HG03558 (cell line): Measurements from ENCODE around the gene CROCC.
"Not testable (repeated sequence)": the region's sequence is repeated elsewhere in the genome, so short reads cannot be mapped to it uniquely, and the experiment has no call there.

Experiments
- ATAC-seq: cut with Tn5 transposase; IDR thresholded peaks from one replicate; pipeline ENCODE4 v1.9.1; 2021; ENCODE audit warnings: moderate number of reproducible peaks; ENCODE audit not compliant: unreplicated experiment; ENCODE audit errors: extremely low read depth

Gene CROCC

DNA sequence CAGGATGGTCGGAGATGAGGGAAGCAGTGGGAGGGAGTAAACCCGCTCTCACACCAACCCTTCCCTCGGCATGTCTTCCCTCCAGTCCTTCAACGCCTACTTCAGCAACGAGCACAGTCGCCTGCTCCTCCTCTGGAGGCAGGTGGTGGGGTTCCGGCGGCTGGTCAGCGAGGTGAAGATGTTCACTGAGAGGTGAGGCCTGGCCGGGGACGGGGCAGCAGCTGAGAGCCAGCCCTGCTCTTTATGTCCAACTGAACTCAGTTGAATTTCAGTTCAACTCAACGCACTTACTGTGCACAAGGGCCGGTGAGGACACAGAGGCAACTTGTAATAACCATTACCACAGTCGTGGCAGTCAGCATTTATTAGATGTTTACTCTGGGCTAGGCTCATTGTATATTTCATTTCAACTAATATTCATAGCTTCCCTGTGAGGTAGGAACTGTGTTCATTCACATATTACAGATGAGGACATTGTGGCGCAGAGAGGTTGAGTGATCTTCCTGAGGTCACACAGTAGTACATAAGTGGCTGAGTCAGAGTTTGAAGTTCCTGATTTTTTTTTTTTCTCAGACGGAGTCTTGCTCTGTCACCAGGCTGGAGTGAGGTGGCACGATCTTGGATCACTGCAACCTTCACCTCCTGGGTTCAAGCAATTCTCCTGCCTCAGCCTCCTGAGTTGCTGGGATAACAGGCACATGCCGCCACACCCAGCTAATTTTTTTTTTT, 9.6 kb downstream of the CROCC start:
- ATAC-seq: not testable (repeated sequence)

DNA sequence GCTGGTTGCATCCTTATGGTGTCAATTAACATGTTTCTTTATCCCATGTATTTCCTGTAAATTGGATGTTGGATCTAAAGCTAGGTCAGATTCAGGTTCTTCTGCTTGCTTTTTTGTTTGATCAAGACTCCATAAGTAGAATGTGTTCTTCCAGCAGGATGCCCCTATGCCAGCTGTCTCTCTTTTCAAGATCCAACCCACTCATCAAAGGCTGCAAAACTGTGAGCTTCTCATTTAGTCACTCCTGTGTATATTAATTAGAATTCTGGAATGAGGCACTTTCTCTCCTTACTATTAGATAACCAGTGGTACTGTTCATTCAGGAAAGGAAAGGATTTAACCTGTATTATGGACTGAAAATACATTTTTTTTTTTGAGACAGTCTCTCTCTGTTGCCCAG, 12.2 kb downstream of the CROCC start:
- ATAC-seq: not testable (repeated sequence)

DNA sequence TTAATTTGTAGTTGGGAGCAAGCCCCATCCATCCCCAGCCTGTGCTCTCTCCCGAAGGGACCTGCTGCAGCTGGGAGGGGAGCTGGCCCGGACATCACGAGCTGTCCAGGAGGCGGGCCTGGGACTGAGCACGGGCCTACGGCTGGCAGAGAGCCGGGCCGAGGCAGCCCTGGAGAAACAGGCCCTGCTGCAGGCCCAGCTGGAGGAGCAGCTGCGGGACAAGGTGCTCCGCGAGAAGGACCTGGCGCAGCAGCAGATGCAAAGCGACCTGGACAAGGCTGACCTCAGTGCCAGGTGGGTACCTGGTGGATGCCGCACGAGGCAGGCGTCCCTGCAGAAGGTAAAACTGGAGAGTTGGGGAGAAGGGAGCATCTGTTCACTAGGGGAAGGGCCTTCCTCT, 14.8 kb downstream of the CROCC start:
- ATAC-seq: not testable (repeated sequence)

DNA sequence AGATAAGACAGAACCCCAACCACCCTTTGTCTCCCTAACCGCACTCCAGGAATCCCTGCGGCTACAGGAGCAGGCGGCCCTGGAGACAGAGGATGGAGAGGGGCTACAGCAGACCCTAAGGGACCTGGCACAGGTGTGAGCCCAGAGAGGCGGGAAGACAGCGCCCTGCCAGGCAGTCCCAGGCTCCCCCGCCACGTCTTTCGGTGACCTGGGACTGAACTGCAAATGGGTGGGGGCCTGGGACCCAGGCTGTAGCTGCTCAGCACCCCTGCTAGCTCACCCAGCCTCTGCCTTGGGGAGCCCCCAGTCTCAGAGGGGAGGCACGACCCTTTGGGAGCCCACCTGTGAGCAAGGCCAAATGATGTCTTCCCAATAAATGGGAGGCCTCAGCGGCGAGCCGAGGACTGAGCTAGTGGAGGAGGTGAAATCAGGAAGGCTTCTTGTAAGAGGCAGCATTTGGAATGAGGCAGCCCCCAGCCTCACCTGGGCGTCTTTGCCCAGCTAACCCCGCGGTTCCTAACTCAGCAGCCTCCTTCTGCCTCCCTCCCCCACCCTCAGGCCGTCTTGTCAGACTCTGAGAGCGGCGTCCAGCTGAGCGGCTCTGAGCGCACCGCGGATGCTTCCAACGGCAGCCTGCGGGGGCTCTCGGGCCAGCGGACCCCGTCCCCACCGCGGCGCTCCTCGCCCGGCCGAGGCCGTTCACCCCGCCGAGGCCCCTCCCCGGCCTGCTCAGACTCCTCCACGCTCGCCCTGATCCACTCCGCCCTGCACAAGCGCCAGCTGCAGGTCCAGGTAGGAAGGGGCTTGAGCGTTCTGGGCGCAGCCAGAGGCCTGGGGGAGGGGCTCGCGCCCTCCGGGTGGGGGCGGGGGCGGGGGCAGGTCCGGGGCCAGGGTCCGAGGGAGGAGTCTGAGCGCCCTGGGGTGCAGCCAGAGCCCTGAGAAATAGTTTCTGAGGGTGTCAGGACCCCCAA, 16.9 kb downstream of the CROCC start:
- no peak for ATAC-seq

DNA sequence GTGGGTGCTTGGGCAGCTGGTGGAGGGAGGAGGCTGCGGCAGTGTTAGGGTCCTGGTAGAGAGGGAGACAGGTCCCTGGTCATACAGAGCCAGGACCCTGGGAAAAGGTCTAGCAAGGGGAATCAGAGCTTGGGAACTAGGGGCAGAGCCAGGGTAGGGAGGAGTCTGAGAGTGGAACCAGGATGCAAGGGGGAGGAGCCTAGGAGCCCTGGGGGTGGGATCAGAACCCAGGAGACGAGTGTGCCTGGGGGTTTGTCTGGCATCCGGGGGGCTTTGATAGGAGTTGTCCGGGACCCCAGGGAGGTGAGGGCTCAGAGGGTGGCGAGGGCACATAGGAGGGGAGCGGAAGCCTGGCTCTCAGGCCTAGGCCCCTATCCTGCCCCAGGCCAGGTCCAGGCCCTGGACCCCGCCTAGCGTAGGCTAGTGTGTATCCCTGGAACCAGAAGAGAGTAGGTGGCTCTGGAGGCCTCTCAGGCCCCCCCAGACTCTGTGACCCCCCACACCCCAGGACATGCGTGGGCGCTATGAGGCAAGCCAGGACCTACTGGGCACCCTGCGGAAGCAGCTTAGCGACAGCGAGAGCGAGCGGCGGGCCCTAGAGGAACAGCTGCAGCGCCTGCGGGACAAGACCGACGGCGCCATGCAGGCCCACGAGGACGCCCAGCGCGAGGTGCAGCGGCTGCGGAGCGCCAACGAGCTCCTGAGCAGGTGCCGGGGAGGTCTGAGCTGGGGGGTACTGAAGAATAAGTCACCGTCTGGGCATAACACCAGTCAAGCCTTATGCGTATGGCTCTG, 17.9 kb downstream of the CROCC start:
- ATAC-seq: not testable (repeated sequence)

DNA sequence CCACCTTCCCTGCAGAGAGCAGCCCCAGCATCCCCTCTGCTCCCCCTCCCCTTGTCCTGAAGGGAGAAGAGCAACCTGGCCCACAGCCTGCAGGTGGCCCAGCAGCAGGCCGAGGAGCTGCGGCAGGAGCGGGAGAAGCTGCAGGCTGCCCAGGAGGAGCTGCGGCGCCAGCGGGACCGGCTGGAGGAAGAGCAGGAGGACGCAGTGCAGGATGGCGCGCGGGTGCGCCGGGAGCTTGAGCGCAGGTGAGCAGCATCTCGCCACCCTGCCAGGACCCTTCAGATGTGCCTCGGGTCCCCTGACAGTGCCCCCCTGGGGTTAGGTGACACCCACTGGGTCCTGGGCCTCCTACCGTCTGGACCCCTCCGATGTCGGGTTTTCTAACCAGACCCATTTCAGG, 22.3 kb downstream of the CROCC start:
- ATAC-seq: no peak

DNA sequence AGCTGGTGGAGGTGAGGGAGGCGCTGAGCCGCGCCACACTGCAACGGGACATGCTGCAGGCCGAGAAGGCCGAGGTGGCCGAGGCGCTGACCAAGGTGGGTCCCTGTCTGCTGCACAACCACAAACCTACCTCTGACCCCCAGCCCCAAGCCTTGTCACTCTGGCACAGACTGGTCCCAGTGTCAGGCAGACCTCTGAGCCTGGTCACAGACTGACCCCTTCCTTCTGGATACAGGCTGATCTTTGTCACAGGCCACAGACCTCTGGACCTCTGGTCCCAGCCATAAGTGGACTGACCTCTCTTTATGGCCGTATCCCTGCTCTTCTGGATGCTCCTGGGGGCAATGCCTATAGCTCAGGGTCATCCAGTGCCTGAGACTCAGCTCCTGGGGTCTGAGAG, 23.8 kb downstream of the CROCC start:
- not testable (repeated sequence) for ATAC-seq

DNA sequence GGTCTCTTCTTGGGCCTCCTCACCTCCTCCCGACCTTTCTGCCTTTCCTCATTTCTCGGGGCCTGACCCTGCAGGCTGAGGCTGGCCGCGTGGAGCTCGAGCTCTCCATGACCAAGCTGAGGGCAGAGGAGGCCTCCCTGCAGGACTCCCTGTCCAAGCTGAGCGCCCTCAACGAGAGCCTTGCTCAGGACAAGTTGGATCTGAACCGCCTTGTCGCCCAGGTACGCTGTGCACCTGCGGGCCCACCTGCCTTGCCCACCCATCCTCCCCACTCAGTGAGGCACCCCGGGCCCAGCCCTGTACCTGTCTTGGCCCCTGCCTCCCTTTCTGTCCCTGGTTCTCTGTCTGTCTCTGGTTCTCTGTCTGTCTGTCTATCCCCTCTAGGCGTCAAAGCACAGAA, 24.5 kb downstream of the CROCC start:
- ATAC-seq: not testable (repeated sequence)

DNA sequence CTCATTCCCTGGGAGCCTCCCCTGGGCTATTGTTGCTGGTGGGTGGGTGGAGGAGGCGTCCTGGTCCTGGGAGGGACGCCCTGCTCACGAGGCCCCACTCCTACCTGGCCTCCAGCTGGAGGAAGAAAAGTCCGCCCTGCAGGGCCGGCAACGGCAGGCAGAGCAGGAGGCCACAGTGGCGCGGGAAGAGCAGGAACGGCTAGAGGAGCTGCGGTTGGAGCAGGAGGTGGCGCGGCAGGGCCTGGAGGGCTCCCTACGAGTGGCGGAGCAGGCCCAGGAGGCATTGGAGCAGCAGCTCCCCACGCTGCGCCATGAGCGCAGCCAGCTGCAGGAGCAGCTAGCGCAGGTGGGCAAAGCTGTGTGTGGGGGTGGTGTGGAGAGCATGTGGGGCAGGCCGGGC, 24.9 kb downstream of the CROCC start:
- no peak for ATAC-seq

DNA sequence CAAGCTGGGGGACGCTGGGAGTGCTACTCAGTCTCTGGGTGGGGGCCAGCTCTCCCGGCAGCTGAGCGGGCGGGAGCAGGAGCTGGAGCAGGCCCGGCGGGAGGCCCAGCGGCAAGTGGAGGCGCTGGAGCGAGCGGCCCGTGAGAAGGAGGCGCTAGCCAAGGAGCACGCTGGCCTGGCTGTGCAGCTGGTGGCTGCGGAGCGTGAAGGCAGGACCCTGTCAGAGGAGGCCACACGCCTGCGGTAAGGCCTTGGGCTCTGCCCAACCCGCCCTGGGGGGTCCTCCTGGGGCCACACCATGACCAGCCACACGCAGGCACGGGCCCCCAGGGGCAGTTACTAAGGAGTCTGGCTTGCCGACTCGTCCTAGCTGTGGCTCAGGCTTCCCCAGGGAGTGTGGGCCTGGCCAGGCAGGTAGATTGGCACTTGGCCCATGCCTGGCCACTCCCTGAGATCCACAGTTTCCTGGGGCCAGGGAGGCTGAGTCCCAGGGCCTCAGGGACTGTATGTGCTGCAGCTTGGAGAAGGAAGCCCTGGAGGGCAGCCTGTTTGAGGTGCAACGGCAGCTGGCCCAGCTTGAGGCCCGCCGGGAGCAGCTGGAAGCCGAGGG, 26.7 kb downstream of the CROCC start:
- ATAC-seq: not testable (repeated sequence)

DNA sequence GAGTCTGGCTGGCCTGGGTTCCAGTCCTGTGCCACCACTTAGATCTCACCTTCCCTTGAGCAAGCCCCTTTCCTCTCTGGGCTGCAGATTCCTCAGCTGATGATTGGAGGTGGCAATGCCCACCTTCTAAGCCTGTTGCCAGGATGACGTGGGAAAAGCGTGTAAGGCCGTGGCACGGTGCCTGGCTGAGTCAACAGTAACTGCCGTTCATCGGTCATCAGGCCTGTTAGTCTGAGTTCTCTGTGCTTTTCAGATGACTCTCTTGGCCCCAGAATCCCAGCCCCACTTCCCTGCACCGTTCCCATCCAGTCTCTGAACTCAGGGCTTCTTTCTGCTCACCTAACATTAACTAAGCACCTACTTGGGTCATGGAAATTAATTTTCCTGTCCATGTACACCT, 27.3 kb downstream of the CROCC start:
- ATAC-seq: not testable (repeated sequence)

DNA sequence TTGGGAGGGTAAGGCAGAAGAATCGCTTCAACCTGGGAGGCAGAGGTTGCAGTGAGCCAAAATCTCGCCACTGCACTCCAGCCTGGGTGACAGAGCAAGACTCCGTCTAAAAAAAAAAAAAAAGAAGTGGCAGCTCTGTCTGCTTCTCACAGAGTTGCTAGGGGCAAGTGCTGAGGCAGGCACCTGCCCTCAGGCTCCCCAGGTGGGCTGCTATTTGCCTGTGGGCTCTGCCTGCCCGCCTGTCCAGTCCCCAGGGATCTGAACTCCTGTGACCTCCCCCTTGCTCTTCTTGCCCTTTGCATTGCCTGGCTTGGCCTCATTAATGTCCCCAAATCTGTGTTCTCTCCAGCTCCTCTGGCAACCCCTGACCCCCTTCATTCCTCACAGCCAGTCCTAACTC, 30.6 kb downstream of the CROCC start:
- not testable (repeated sequence) for ATAC-seq

DNA sequence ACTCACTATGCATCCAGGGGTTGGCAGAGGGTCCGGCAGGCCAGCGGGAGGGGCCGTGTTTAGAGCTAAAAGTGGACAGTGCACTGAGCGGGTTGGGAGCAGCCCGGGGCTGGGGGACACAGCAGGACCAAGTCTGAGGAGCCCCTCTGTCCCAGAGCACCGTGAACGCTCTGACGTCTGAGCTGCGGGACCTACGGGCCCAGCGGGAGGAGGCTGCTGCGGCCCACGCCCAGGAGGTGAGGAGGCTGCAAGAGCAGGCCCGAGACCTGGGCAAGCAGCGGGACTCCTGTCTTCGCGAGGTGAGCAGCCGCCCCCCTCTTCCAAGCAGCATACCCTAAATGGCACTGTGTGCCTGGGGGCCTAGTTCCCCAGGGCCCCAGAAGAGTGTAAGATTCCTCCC, 32.8 kb downstream of the CROCC start:
- no peak for ATAC-seq

DNA sequence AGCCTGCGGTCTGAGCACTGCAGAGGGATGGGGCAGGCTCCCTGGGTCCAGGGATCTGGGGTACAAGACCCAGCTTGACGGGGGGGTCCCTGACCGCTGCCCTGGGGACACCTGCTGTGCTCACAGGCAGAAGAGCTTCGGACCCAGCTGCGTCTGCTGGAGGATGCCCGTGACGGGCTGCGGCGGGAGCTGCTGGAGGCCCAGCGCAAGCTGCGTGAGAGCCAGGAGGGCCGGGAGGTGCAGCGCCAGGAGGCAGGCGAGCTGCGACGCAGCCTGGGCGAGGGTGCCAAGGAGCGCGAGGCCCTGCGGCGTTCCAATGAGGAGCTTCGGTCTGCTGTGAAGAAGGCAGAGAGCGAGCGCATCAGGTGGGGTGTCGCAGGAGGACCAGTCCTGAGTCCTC, 33.5 kb downstream of the CROCC start:
- no peak for ATAC-seq

DNA sequence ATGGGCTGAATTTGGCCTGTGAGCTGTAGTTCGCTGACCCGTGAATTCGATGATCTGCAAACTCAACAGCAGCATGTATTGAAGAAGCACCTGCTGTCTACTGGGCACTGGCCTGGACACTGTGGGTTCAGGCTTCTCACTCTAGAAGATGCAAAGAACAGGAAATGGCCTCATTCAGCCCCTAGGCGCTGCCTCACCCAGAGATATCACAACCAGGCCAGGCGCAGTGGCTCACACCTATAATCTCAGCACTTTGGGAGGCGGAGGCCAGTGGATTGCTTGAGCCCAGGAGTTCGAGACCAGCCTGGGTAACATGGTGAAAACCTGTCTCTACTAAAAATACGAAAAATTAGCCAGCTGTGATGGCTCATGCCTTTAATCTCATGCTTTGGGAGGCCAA, 35.0 kb downstream of the CROCC start:
- ATAC-seq: no peak

DNA sequence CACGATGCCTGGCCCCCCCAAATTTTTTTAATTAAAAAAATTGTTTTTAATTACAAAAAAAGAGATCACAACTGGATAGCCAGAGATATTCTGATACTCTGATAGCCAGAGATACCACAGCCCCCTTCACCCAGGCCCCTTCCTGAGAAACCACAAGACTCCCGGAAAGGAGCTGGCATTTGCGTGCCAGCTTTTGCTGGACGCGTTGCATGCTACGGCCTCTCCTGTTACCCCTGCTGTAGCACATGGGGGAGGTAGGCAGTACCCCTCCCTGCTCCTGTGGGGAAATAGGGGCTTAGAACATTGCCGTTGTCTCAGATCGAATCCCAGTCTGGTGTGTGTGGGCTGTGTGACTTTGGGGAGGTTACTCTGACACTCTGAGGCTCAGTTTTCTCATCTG, 36.0 kb downstream of the CROCC start:
- no peak for ATAC-seq

DNA sequence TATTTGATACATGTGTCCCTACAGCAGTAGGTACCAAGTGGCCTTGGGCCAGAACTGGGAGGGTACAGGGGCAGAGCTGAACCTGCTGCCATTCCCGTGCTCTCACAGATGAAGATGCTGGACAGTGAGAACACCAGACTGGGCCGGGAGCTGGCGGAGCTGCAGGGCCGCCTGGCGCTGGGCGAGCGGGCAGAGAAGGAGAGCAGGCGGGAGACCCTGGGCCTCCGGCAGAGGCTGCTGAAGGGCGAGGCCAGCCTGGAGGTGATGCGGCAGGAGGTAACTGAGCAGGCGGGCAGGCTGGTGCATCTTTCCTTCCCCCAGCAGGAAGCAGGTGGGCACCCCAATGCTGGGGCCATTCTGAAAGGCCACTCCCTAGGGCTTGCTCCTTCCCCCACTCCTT, 36.7 kb downstream of the CROCC start:
- ATAC-seq: no peak

DNA sequence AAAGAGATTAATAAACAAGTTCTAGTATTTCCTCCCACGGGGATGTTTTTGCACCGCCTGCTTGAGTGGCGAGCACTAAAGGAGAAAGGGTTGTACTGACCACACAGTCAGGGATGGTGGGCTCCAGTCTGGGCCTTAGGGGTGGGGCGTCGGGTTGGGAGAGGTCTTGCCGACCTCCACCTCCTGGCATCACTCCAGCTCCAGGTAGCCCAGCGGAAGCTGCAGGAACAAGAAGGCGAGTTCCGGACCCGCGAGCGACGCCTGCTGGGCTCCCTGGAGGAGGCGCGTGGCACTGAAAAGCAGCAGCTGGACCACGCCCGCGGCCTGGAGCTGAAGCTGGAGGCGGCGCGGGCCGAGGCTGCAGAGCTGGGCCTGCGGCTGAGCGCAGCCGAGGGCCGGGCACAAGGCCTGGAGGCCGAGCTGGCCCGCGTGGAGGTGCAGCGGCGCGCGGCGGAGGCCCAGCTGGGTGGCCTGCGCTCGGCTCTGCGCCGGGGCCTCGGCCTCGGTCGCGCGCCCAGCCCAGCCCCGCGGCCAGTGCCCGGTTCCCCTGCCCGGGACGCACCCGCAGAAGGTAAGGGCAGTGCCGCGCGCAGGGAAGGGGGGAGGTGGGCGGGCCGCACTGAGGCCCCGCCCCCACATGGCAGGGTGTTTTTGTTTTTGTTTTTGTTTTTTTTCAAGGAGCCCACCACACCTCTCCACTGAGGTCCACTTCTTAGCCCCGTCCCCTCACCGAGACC, 39.0 kb downstream of the CROCC start:
- ATAC-seq: no peak

DNA sequence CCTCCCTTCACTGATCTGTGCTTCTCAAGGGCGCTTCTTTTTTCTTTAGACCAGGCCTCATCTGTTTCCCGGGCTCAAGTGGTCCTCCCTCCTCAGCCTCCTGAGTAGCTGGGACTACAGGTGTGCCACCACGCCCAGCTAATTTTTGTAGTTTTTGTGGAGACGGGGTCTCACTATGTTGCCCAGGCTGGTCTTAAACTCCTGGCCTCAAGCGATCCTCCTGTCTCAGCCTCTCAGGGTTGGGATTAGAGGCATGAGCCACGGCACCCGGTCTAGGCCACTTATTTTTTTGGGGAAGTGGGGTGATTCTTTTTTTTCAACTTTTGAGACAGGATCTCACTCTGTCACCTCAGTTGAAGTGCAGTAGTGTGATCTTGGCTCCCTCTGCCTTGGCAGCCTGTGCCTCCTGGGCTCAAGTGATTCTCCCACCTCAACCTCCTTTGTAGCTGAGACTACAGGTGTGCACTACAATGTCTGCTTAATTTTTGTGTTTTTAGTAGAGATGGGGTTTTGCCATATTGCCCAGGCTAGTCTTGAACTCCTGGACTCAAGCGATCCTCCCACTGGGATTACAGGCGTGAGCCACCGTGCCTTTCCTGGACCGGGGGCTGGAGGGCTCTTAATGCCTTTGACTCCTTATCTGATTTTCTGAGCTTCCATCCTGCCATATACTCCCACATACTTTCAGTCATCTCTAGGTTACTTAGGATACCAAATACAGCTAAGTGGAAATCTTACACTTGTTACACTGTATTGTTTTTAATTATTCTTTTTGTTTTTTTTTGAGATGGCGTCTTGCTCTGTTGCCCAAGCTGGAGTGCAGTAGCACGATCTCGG, 39.8 kb downstream of the CROCC start:
- no peak for ATAC-seq
